Cardiac fibroblast (primary cell): ENCODE data around the gene SUPT20HL1.
"Not testable (repeated sequence)": the region's sequence is repeated elsewhere in the genome, so short reads cannot be mapped to it uniquely, and the experiment has no call there.

ENCODE experiments used
- DNase-seq, 2 donors: peaks; one replicate each; pipeline versions ENCODE4 v3.0.0 to v3.0.0-alpha.2; 2010; ENCODE audit warnings: low read depth in 2 of 2
- H3K4me3 ChIP-seq, 2 donors: replicated peaks in 1 of 2; 1 replicate in 1 of 2; 2 replicates in 1 of 2; pipeline ENCODE4 v1.5.1; 2011; ENCODE audit warnings: low read depth in 2 of 2, low read length in 2 of 2, mild to moderate bottlenecking in 2 of 2, moderate library complexity in 1 of 2
- TF ChIP-seq, protein P1 (sequence below): IDR thresholded peaks from one replicate; pipeline ENCODE4 v1.5.1; 2011; ENCODE audit warnings: low read depth, mild to moderate bottlenecking, low read length, inconsistent platforms

Gene SUPT20HL1

DNA sequence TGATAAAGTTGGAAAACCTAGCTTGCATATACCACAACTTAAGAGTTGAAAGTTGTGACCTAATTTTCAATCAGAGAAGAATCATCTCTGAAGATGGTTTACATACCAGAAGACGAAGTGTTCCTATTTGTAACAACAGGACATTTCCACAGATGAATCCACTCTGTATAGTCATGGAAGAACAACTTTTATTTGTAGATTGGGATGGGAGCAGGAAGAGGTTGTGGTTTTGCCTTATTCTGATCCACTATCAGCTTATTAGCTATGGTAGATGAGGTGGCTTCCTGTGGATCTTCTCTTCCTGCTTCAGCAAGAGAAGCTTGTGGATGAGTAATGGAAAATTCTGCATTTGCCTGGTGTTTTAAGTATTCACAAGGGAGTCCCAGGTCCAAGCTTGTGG, 18.6 kb upstream of the SUPT20HL1 start:
- no peak overlapping the region for H3K4me3 ChIP-seq
- peak; percentile 47 to 74 for DNase-seq
- TF ChIP-seq, protein P1, sequence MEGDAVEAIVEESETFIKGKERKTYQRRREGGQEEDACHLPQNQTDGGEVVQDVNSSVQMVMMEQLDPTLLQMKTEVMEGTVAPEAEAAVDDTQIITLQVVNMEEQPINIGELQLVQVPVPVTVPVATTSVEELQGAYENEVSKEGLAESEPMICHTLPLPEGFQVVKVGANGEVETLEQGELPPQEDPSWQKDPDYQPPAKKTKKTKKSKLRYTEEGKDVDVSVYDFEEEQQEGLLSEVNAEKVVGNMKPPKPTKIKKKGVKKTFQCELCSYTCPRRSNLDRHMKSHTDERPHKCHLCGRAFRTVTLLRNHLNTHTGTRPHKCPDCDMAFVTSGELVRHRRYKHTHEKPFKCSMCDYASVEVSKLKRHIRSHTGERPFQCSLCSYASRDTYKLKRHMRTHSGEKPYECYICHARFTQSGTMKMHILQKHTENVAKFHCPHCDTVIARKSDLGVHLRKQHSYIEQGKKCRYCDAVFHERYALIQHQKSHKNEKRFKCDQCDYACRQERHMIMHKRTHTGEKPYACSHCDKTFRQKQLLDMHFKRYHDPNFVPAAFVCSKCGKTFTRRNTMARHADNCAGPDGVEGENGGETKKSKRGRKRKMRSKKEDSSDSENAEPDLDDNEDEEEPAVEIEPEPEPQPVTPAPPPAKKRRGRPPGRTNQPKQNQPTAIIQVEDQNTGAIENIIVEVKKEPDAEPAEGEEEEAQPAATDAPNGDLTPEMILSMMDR = no peak

DNA sequence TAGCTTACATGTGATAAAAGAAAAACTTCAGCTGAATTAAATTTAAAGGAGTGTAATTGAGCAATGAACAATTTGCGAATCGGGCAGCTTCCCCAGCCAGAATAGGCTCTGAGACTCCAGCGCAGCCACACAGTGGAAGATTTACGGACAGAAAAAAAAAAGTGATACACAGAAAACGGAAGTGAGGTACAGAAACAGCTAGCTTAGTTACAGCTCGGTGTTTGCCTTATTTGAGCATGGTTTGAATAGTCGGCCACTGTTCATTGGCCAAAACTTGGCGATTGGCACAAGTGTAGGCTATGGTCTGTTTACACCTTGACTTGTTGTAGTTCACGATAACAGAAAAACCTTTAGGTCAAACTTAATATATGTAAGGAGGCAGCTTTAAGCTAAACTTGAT, 16.7 kb upstream of the SUPT20HL1 start:
- H3K4me3 ChIP-seq = no peak overlapping the region
- TF ChIP-seq, protein P1 = no peak
- peak in 1 of 2 donors; percentile 38 for DNase-seq

DNA sequence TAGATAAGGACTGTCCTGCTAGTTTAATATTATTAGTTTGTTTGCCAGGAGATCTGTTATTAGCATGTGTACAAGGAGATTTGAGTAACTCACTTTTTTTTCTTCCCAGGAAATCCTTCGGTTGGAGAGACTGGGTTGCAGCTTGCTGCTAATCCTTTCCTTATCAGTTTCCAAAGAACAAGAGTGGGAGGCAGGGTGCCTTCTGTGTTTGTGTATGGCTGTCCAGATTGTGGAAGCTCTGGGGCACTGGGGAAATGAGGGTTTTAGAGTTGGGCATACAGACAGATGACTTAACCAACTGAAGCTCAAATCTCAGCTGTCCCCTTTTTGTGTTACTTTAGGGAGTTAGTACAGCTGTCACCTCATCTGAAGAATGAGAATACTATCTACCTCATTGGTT, 12.6 kb upstream of the SUPT20HL1 start:
- TF ChIP-seq, protein P1 = no peak
- no peak overlapping the region for H3K4me3 ChIP-seq
- peak in 1 of 2 donors; percentile 51 for DNase-seq

DNA sequence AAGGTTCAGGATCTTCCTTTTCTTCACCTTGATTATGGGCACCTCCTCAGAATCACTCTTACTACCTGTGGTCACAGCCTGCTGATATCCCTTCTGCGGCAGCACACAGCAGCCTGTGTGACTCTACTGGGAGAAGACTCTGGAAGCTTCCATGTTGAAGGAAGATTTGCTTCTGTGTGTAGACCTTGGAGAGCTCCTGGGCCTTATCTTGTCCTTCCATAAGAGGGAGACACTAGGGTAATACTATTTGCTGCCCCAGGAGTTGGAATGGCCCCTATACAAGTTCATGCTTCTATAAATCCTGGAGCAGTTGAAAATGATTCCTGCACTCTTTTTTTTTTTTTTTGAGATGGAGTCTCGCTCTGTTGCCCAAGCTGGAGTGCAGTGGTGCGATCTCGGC, 10.2 kb upstream of the SUPT20HL1 start:
- no peak overlapping the region for H3K4me3 ChIP-seq
- TF ChIP-seq, protein P1 = no peak

DNA sequence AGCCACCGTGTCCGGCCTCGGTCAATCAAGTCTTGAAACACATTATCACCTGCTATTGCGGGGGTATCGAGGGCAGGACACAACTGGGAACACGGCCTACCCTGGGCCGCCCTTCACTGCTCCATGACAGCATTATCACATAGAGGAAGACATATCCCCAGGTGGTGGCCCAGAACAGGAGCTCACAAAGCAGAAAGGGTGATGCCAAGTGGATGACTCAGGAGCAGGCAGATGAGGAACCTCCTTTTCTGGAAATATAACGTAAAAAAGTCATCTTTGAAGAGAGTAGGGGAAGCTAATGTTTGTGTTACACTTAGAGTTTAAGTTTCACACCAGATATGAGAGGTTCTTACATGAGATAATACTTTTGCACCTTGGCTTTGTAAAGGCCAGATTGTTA, 5.3 kb upstream of the SUPT20HL1 start:
- DNase-seq = peak in 1 of 2 donors; percentile 21
- TF ChIP-seq, protein P1 = no peak
- H3K4me3 ChIP-seq = no peak overlapping the region

More for the DNA sequence above, 10.2 kb upstream of the SUPT20HL1 start:
- DNase-seq = no peak

DNA sequence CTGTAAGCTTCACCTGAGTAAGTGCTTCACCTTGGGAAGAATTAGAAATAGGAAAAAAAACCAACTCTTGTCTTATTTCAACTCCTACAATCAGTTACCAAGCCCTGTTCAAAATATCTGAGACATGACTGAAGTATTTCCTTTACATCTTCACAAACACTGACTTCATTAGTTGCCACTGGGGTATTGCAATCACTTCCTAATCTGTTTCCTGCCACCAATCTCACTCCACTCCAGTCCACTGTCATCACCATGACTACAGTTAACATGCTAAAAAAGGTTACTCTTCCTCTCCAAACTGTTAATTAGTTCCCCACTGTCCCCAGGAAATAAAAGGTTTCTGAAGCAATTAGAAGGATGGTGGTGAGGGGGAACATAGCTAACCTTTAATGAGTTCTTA, 3.3 kb upstream of the SUPT20HL1 start:
- no peak overlapping the region for H3K4me3 ChIP-seq
- TF ChIP-seq, protein P1 = no peak
- peak; percentile 51 to 55 for DNase-seq

DNA sequence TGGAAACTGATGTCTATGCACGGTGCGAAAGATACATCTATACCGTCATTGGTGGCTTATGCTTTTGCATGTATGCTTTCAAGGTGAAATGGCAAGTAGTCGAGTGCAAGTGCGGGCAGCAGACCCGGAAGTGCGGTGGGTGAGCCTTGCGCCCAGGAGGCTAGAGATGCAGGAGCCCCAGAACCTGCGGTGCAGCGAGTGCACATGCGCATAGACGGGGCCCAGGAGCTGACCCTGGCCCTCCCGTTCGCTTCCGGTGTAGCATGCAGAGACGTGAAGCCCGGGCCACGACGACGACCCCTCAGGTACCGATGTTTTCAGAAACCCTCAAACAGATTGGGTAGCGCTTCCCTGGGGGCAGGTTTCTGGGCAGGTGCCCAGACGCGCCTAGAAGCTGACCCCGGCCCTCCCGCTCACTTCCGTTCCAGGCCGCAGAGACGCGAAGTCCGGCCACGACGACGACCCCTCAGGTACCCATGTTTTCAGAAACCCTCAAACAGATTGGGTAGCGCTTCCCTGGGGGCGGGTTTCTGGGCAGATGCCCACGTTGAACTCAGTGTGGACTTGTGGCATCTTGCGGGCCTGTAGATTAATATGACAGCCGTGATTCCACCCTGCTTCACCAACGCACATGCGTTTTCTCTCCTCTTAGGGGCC, 1.8 kb downstream of the SUPT20HL1 start:
- not testable (repeated sequence) for H3K4me3 ChIP-seq, DNase-seq

DNA sequence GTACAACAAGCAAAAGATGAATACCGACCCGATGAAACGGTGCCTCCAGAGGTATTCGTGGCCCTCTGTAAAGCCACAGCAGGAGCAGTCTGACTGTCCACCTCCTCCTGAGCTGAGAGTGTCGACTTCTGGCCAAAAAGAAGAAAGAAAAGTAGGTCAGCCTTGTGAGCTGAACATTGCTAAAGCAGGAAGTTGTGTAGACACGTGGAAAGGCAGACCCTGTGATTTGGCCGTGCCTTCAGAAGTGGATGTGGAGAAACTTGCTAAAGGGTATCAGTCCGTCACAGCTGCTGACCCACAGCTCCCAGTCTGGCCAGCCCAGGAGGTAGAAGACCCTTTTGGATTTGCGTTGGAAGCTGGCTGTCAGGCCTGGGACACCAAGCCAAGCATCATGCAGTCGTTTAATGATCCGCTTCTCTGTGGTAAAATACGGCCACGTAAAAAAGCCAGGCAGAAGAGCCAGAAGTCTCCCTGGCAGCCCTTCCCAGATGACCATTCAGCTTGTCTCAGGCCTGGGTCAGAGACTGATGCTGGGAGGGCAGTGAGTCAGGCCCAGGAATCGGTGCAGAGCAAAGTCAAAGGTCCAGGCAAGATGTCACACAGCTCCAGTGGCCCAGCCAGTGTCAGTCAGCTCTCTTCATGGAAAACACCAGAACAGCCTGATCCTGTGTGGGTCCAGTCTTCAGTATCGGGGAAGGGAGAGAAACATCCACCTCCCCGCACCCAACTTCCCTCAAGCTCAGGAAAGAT, 3.2 kb downstream of the SUPT20HL1 start:
- H3K4me3 ChIP-seq, DNase-seq: not testable (repeated sequence)
